ENCODE results near the gene EFCAB6.

GRCh38 chr22:43526117-43526655 lies 285.9 kb downstream of the EFCAB6 start:
- TF ChIP-seq SMC3 (IDR thresholded peaks at IDR 0.05; ENCODE audit: low read depth, low read length) (no peak), CTCF (conservative IDR thresholded peaks at IDR 0.05; ENCODE audit: low read depth, low read length) (no peak), POLR2A (IDR thresholded peaks at IDR 0.05; ENCODE audit: low read depth, low read length) (no peak), RAD21 (IDR thresholded peaks at IDR 0.05; ENCODE audit: low read length) (no peak), MAFK (IDR thresholded peaks at IDR 0.05; ENCODE audit: low read depth, low read length) (no peak), FOS (IDR thresholded peaks at IDR 0.05; ENCODE audit: low read depth, low read length) (no peak), RFX5 (IDR thresholded peaks at IDR 0.05; ENCODE audit: low read depth, low read length) (no peak)
